Endodermal cell (in vitro differentiated cells): ENCODE measurements around the gene ZCCHC24. TPM values are rescaled to one million over a fixed set of nuclear protein-coding genes. Genes with fewer than 3 reads are reported as not detected.

Experiments
- DNase-seq: peaks from one replicate; pipeline ENCODE4 v3.0.0-alpha.2; 2017
- H3K27ac ChIP-seq: 2 replicates; pipeline ENCODE4 v1.5.1; 2013; ENCODE audit warnings: mild to moderate bottlenecking, low read depth, low read length, moderate library complexity
- H3K27me3 ChIP-seq: 2 replicates; pipeline ENCODE4 v1.6.1; 2013; ENCODE audit warnings: mild to moderate bottlenecking, low read length, moderate library complexity; ENCODE audit not compliant: insufficient read depth, control insufficient read depth, poor library complexity, severe bottlenecking
- H3K36me3 ChIP-seq: 2 replicates; pipeline ENCODE4 v1.7.0; 2013; ENCODE audit warnings: mild to moderate bottlenecking, low read length, moderate library complexity; ENCODE audit not compliant: control insufficient read depth, insufficient read depth
- H3K4me1 ChIP-seq: one replicate; pipeline ENCODE4 v1.7.0; 2013; ENCODE audit warnings: low read length; ENCODE audit not compliant: control insufficient read depth, insufficient read depth
- H3K4me3 ChIP-seq: 2 replicates; pipeline ENCODE4 v1.5.1; 2013; ENCODE audit warnings: mild to moderate bottlenecking, low read length, moderate library complexity
- H3K9ac ChIP-seq: 2 replicates; pipeline ENCODE4 v1.6.1; 2013; ENCODE audit warnings: mild to moderate bottlenecking, low read length, moderate library complexity; ENCODE audit not compliant: poor library complexity, severe bottlenecking; ENCODE audit errors: extremely low read depth
- H3K9me3 ChIP-seq: 2 replicates; pipeline ENCODE4 v1.6.1; 2013; ENCODE audit warnings: mild to moderate bottlenecking, low read length, moderate library complexity; ENCODE audit not compliant: control insufficient read depth
- H3K27ac Mint-ChIP-seq: 2 replicates; pipeline ENCODE4 v1.8.0; 2020; ENCODE audit warnings: mixed read lengths
- H3K27me3 Mint-ChIP-seq: 2 replicates; pipeline ENCODE4 v1.8.0; 2021; ENCODE audit warnings: mild to moderate bottlenecking, mixed read lengths; ENCODE audit not compliant: insufficient read depth
- H3K36me3 Mint-ChIP-seq: 2 replicates; pipeline ENCODE4 v1.8.0; 2020; ENCODE audit warnings: low read depth, mixed read lengths
- H3K4me1 Mint-ChIP-seq: 2 replicates; pipeline ENCODE4 v1.8.0; 2020; ENCODE audit warnings: mixed read lengths
- H3K4me3 Mint-ChIP-seq: 2 replicates; pipeline ENCODE4 v1.8.0; 2020; ENCODE audit warnings: mild to moderate bottlenecking, moderate library complexity, mixed read lengths
- H3K9me3 Mint-ChIP-seq: 2 replicates; pipeline ENCODE4 v1.8.0; 2020; ENCODE audit warnings: mild to moderate bottlenecking, mixed read lengths
- WGBS, 2 experiments: methylation state at CpG; one replicate each; pipeline versions ENCODE4 v1.1.5 to v1.1.7; 2013; ENCODE audit warnings: missing lambda C conversion rate in 2 of 2, mixed read lengths in 1 of 2; ENCODE audit not compliant: insufficient coverage in 1 of 2, insufficient read length in 1 of 2; 5-methylcytosine and 5-hydroxymethylcytosine counted together
- total RNA-seq, 2 donors: library from RNA; stranded (reverse); fragmentation: NEBNext Ultra II Directional in 1 of 2; extraction: Animal tissue kit (Norgen Biotek cat#: 25700) in 1 of 2; gene quantifications; 2 replicates in 1 of 2; 3 replicates in 1 of 2; pipeline ENCODE4 v1.2.1, GENCODE V29; 2021
- TF ChIP-seq, protein P1 (sequence below): fragments of 200-600 bp; sonication (generic); conservative IDR thresholded peaks from 2 replicates; pipeline ENCODE4 v1.5.0; 2021; ENCODE audit warnings: antibody characterized with exemption, mild to moderate bottlenecking

Gene ZCCHC24
- total RNA-seq, 2 donors from 2014 or later, result 7.6 to 10.7 TPM

DNA sequence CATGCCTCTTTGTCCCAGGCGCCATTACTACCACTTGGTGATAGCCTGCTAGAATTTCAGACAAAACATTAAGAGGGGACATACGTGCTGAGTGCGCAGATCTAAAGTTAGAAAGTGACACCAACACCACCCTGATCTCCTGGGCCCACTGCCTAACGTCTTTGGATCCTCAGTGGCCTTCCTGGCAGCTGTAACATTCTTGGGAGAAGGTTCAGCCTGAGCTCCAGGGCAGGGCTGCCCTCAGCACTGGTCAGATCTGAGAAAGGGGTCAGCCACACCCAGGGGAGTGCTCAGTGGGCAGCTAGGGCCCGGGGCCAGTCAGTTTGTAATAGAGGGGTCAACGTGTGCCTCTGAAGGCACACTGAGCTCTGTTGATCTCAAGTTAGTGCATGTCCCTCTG, 48.4 kb downstream of the ZCCHC24 start:
- H3K36me3 Mint-ChIP-seq, result peaks cover 4% of the 10 kb centered on the region
- H3K36me3 ChIP-seq, result no peaks in the 10 kb centered on the region
- no peak overlapping the region for H3K4me3 ChIP-seq
- no peaks in the 10 kb centered on the region for H3K27me3 Mint-ChIP-seq
- H3K9ac ChIP-seq, result no peak overlapping the region
- no peak overlapping the region for H3K27ac ChIP-seq
- no peak overlapping the region for H3K27ac Mint-ChIP-seq
- H3K4me3 Mint-ChIP-seq, result no peak overlapping the region
- H3K27me3 ChIP-seq, result no peaks in the 10 kb centered on the region
- peaks cover 5% of the 10 kb centered on the region for H3K4me1 ChIP-seq
- no peak for DNase-seq
- H3K4me1 Mint-ChIP-seq, result peaks cover 9% of the 10 kb centered on the region
- no peaks in the 10 kb centered on the region for H3K9me3 ChIP-seq
- 87 to 90% methylated on average over 5 to 6 of the region's 6 CpGs for WGBS, 2 experiments
- TF ChIP-seq, protein P1, sequence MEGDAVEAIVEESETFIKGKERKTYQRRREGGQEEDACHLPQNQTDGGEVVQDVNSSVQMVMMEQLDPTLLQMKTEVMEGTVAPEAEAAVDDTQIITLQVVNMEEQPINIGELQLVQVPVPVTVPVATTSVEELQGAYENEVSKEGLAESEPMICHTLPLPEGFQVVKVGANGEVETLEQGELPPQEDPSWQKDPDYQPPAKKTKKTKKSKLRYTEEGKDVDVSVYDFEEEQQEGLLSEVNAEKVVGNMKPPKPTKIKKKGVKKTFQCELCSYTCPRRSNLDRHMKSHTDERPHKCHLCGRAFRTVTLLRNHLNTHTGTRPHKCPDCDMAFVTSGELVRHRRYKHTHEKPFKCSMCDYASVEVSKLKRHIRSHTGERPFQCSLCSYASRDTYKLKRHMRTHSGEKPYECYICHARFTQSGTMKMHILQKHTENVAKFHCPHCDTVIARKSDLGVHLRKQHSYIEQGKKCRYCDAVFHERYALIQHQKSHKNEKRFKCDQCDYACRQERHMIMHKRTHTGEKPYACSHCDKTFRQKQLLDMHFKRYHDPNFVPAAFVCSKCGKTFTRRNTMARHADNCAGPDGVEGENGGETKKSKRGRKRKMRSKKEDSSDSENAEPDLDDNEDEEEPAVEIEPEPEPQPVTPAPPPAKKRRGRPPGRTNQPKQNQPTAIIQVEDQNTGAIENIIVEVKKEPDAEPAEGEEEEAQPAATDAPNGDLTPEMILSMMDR, result no peak
- no peaks in the 10 kb centered on the region for H3K9me3 Mint-ChIP-seq

- Mint-ChIP-seq H3K36me3 (peaks cover 4% of the 10 kb centered on the region), H3K4me3 (no peak overlapping the region), H3K4me1 (peaks cover 9% of the 10 kb centered on the region), H3K9me3 (no peaks in the 10 kb centered on the region), H3K27ac (no peak overlapping the region), H3K27me3 (no peaks in the 10 kb centered on the region)
- H3K36me3 ChIP-seq, result no peaks in the 10 kb centered on the region
- 90 to 98% methylated on average over 5 of the region's 5 CpGs for WGBS, 2 experiments
- no peak overlapping the region for H3K9ac ChIP-seq
- peaks cover 5% of the 10 kb centered on the region for H3K4me1 ChIP-seq
- no peaks in the 10 kb centered on the region for H3K9me3 ChIP-seq
- no peak overlapping the region for H3K4me3 ChIP-seq
- DNase-seq, result no peak
- no peak overlapping the region for H3K27ac ChIP-seq
- no peaks in the 10 kb centered on the region for H3K27me3 ChIP-seq
- TF ChIP-seq, protein P1, result no peak
Measured at GRCh38 chr10:79396520-79396919, 48.9 kb downstream of the ZCCHC24 start.

GRCh38 chr10:79394664-79395063, 50.8 kb downstream of the ZCCHC24 start:
- no peak for DNase-seq

More at GRCh38 chr10:79394664-79395063, 50.8 kb downstream of the ZCCHC24 start:
- 80 to 88% methylated on average over 5 of the region's 5 CpGs for WGBS, 2 experiments
- Mint-ChIP-seq H3K27me3 (no peaks in the 10 kb centered on the region), H3K36me3 (peaks cover 4% of the 10 kb centered on the region), H3K4me3 (no peak overlapping the region), H3K27ac (no peak overlapping the region), H3K4me1 (peaks cover 7% of the 10 kb centered on the region), H3K9me3 (no peaks in the 10 kb centered on the region)
- TF ChIP-seq, protein P1, result no peak
- Histone ChIP-seq H3K9me3 (no peaks in the 10 kb centered on the region), H3K36me3 (no peaks in the 10 kb centered on the region), H3K27me3 (no peaks in the 10 kb centered on the region), H3K4me1 (peaks cover 5% of the 10 kb centered on the region), H3K4me3 (no peak overlapping the region), H3K9ac (no peak overlapping the region), H3K27ac (no peak overlapping the region)
